H9 (cell line): ENCODE results near the gene GRIK1. TPM values are rescaled to one million over a fixed set of nuclear protein-coding genes. Genes with fewer than 3 reads are reported as not detected.

ENCODE experiments used
- DNase-seq: peaks from one replicate; pipeline ENCODE4 v3.0.0-alpha.2; 2017
- H2AFZ ChIP-seq: one replicate; pipeline ENCODE4 v1.6.1; 2013; ENCODE audit warnings: mild to moderate bottlenecking, low read length, control low read depth, moderate library complexity
- H2AK5ac ChIP-seq: 2 replicates; pipeline ENCODE4 v1.6.1; 2013; ENCODE audit warnings: low read length, control low read depth, mixed read lengths; ENCODE audit not compliant: insufficient read length
- H2BK120ac ChIP-seq: one replicate; pipeline ENCODE4 v1.6.1; 2013; ENCODE audit warnings: low read depth, mild to moderate bottlenecking, low read length, control low read depth, inconsistent platforms; ENCODE audit not compliant: poor library complexity, severe bottlenecking
- H2BK12ac ChIP-seq: 2 replicates; pipeline ENCODE4 v1.6.1; 2013; ENCODE audit warnings: low read length, control low read depth, mixed read lengths, low read depth; ENCODE audit not compliant: insufficient read length
- H2BK15ac ChIP-seq: 2 replicates; pipeline ENCODE4 v1.6.1; 2013; ENCODE audit warnings: low read depth, low read length, control low read depth
- H2BK20ac ChIP-seq: one replicate; pipeline ENCODE4 v1.6.1; 2013; ENCODE audit warnings: low read depth, mild to moderate bottlenecking, low read length, control low read depth, inconsistent platforms; ENCODE audit not compliant: poor library complexity, severe bottlenecking
- H2BK5ac ChIP-seq: 2 replicates; pipeline ENCODE4 v1.6.1; 2013; ENCODE audit warnings: low read length, control low read depth, mixed read lengths; ENCODE audit not compliant: insufficient read length
- H3K14ac ChIP-seq: 2 replicates; pipeline ENCODE4 v1.6.1; 2013; ENCODE audit warnings: low read length, control low read depth; ENCODE audit not compliant: insufficient read depth
- H3K18ac ChIP-seq: 2 replicates; pipeline ENCODE4 v1.6.1; 2013; ENCODE audit warnings: low read depth, mild to moderate bottlenecking, mixed read lengths, low read length, control low read depth; ENCODE audit not compliant: insufficient read length
- H3K23ac ChIP-seq: 2 replicates; pipeline ENCODE4 v1.6.1; 2013; ENCODE audit warnings: low read length, control low read depth, mixed read lengths, low read depth; ENCODE audit not compliant: insufficient read length
- H3K23me2 ChIP-seq: 2 replicates; pipeline ENCODE4 v1.6.1; 2013; ENCODE audit warnings: low read depth, mild to moderate bottlenecking, mixed read lengths, low read length, control low read depth; ENCODE audit not compliant: insufficient read length, poor library complexity, severe bottlenecking
- H3K27ac ChIP-seq: 2 replicates; pipeline ENCODE4 v1.5.1; 2013; ENCODE audit warnings: low read length, control low read depth, mixed read lengths, low read depth; ENCODE audit not compliant: insufficient read length
- H3K27me3 ChIP-seq: 2 replicates; pipeline ENCODE4 v1.6.1; 2013; ENCODE audit warnings: low read length, control low read depth, inconsistent platforms; ENCODE audit not compliant: insufficient read depth
- H3K4ac ChIP-seq: 2 replicates; pipeline ENCODE4 v1.6.1; 2013; ENCODE audit warnings: low read depth, mild to moderate bottlenecking, control low read depth, inconsistent platforms, low read length, moderate library complexity
- H3K4me1 ChIP-seq: 2 replicates; pipeline ENCODE4 v1.6.1; 2013; ENCODE audit warnings: low read length, control low read depth, inconsistent platforms; ENCODE audit not compliant: insufficient read depth
- H3K4me2 ChIP-seq: 2 replicates; pipeline ENCODE4 v1.6.1; 2013; ENCODE audit warnings: low read length, control low read depth, mixed read lengths; ENCODE audit not compliant: insufficient read length, insufficient read depth
- H3K56ac ChIP-seq: 2 replicates; pipeline ENCODE4 v1.6.1; 2013; ENCODE audit warnings: low read depth, mild to moderate bottlenecking, mixed read lengths, low read length, control low read depth; ENCODE audit not compliant: insufficient read length
- H3K79me1 ChIP-seq: 2 replicates; pipeline ENCODE4 v1.6.1; 2013; ENCODE audit warnings: low read depth, mild to moderate bottlenecking, moderate library complexity, low read length, control low read depth, inconsistent platforms; ENCODE audit not compliant: insufficient read depth, poor library complexity, severe bottlenecking
- H3K79me2 ChIP-seq: 2 replicates; pipeline ENCODE4 v1.6.1; 2013; ENCODE audit warnings: low read length, control low read depth, inconsistent platforms; ENCODE audit not compliant: insufficient read depth
- H3K9ac ChIP-seq: 2 replicates; pipeline ENCODE4 v1.6.1; 2013; ENCODE audit warnings: low read length, control low read depth, mixed read lengths; ENCODE audit not compliant: insufficient read length; ENCODE audit errors: extremely low read depth
- H3K9me3 ChIP-seq: one replicate; pipeline ENCODE4 v1.6.1; 2013; ENCODE audit warnings: low read depth, low read length, inconsistent platforms; ENCODE audit not compliant: control insufficient read depth
- H3T11ph ChIP-seq: one replicate; pipeline ENCODE4 v1.6.1; 2013; ENCODE audit warnings: mild to moderate bottlenecking, low read length, control low read depth, inconsistent platforms
- H4K20me1 ChIP-seq: one replicate; pipeline ENCODE4 v1.6.1; 2013; ENCODE audit not compliant: control insufficient read depth, insufficient read length, insufficient read depth
- H4K5ac ChIP-seq: 2 replicates; pipeline ENCODE4 v1.6.1; 2013; ENCODE audit warnings: low read depth, mild to moderate bottlenecking, mixed read lengths, low read length, control low read depth; ENCODE audit not compliant: insufficient read length
- H4K8ac ChIP-seq: replicated peaks from 2 replicates; pipeline ENCODE4 v1.6.1; 2013; ENCODE audit warnings: low read length, control low read depth, mixed read lengths, low read depth; ENCODE audit not compliant: insufficient read length
- H4K91ac ChIP-seq: 2 replicates; pipeline ENCODE4 v1.6.1; 2013; ENCODE audit warnings: low read depth, mild to moderate bottlenecking, moderate library complexity, mixed read lengths, low read length, control low read depth; ENCODE audit not compliant: insufficient read length
- H3K27ac Mint-ChIP-seq, 3 experiments: 2 replicates in 2 of 3; 3 replicates in 1 of 3; pipeline ENCODE4 v1.8.0; 2020 to 2021; ENCODE audit warnings: mixed read lengths in 3 of 3, mild to moderate bottlenecking in 1 of 3, moderate library complexity in 1 of 3
- H3K27me3 Mint-ChIP-seq: 2 replicates; pipeline ENCODE4 v1.8.0; 2021; ENCODE audit warnings: low read depth, mild to moderate bottlenecking, moderate library complexity, mixed read lengths
- H3K36me3 Mint-ChIP-seq, 3 experiments: 2 replicates in 2 of 3; 3 replicates in 1 of 3; pipeline ENCODE4 v1.8.0; 2020 to 2021; ENCODE audit warnings: low read depth in 3 of 3, mixed read lengths in 3 of 3; ENCODE audit not compliant: insufficient read depth in 1 of 3
- H3K4me1 Mint-ChIP-seq, 2 experiments: 2 replicates each; pipeline ENCODE4 v1.8.0; 2020; ENCODE audit warnings: mixed read lengths in 2 of 2
- H3K4me3 Mint-ChIP-seq, 2 experiments: 2 replicates in 1 of 2; 3 replicates in 1 of 2; pipeline ENCODE4 v1.8.0; 2020 to 2021; ENCODE audit warnings: mild to moderate bottlenecking in 2 of 2, mixed read lengths in 2 of 2, moderate library complexity in 1 of 2
- H3K9me3 Mint-ChIP-seq, 2 experiments: 2 replicates in 1 of 2; 3 replicates in 1 of 2; pipeline ENCODE4 v1.8.0; 2020; ENCODE audit warnings: mild to moderate bottlenecking in 2 of 2, mixed read lengths in 2 of 2, moderate library complexity in 1 of 2
- CTCF ChIP-seq: fragments of 200-600 bp; sonication (generic); conservative IDR thresholded peaks from 3 replicates; pipeline ENCODE4 v1.8.0; 2021; ENCODE audit warnings: antibody characterized with exemption, mild to moderate bottlenecking
- WGBS: extraction: QIAGEN DNeasy Blood & Tissue Kit; methylation state at CpG from one replicate; pipeline ENCODE4 v1.1.7; 2013; ENCODE audit warnings: missing lambda C conversion rate, low lambda C conversion rate, mixed read lengths; ENCODE audit not compliant: insufficient read length; ENCODE audit errors: extremely low coverage; 5-methylcytosine and 5-hydroxymethylcytosine counted together
- total RNA-seq: library from RNA; stranded (reverse); gene quantifications from 2 replicates; pipeline ENCODE4 v1.2.1, GENCODE V29; 2021

The GRIK1 gene
- total RNA-seq, 1 experiment from 2014 or later: not detected

DNA sequence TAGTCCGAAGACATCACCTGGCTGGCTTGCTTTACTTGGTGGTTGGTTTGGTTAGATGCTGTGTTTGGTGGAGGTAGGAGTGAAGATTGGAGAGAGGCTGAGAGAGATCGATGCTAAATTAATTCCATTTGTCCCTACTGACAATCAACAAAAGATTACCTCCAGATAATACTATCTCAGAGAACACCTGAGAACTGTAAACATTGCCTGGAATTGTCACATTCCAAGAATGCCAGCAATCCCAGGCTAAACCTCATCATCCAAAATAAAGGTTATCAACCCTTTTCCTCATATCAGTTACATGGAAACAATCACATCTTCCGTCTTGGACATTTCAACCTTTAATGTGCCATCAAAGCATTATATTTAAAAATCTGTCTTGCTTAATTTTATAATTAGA is 141.0 kb downstream of the GRIK1 start:
- H3K4me1 ChIP-seq: no peaks in the 10 kb centered on the region
- H3T11ph ChIP-seq: no peak overlapping the region
- Mint-ChIP-seq H3K4me1 (peaks cover 24 to 33% of the 10 kb centered on the region in 2 experiments), H3K36me3 (no peaks in the 10 kb centered on the region), H3K9me3 (no peaks in the 10 kb centered on the region), H3K4me3 (no peak overlapping the region), H3K27me3 (no peaks in the 10 kb centered on the region), H3K27ac (peak overlapping the region in 2 of 3 experiments; percentile 7 to 95; a peak in 2 of 7 replicates)
- no peak for DNase-seq
- no peak overlapping the region for H3K9ac ChIP-seq
- H3K79me1 ChIP-seq: no peaks in the 10 kb centered on the region
- no peak for TF ChIP-seq CTCF
- H2BK12ac ChIP-seq: no peak overlapping the region
- no peak overlapping the region for H3K18ac ChIP-seq
- H3K4ac ChIP-seq: no peak overlapping the region
- H3K9me3 ChIP-seq: no peaks in the 10 kb centered on the region
- no peak overlapping the region for H4K5ac ChIP-seq
- no peak overlapping the region for H2AFZ ChIP-seq
- H4K91ac ChIP-seq: no peak overlapping the region
- no peak overlapping the region for H3K4me2 ChIP-seq
- H4K8ac ChIP-seq: no peak overlapping the region
- no peak overlapping the region for H3K14ac ChIP-seq
- no peak overlapping the region for H3K56ac ChIP-seq
- no peak overlapping the region for H2AK5ac ChIP-seq
- H2BK15ac ChIP-seq: no peak overlapping the region
- H3K79me2 ChIP-seq: no peaks in the 10 kb centered on the region
- H4K20me1 ChIP-seq: no peaks in the 10 kb centered on the region
- WGBS: no CpG with 5 or more reads among the region's 3 CpGs
- no peak overlapping the region for H2BK120ac ChIP-seq
- H2BK20ac ChIP-seq: no peak overlapping the region
- H3K27ac ChIP-seq: no peak overlapping the region
- H3K23me2 ChIP-seq: no peaks in the 10 kb centered on the region
- H3K23ac ChIP-seq: no peak overlapping the region
- H3K27me3 ChIP-seq: no peaks in the 10 kb centered on the region
- H2BK5ac ChIP-seq: no peak overlapping the region
